ENCODE measurements around the gene ZNF678. TPM values are rescaled to one million over a fixed set of nuclear protein-coding genes. Genes with fewer than 3 reads are reported as not detected.

Gene ZNF678
- total and polyA plus RNA-seq, 2 of the 8 experiments (the other 6 are each of a cell fraction or from before 2014, with no cell fraction given) = 6.9 to 28.3 TPM

DNA sequence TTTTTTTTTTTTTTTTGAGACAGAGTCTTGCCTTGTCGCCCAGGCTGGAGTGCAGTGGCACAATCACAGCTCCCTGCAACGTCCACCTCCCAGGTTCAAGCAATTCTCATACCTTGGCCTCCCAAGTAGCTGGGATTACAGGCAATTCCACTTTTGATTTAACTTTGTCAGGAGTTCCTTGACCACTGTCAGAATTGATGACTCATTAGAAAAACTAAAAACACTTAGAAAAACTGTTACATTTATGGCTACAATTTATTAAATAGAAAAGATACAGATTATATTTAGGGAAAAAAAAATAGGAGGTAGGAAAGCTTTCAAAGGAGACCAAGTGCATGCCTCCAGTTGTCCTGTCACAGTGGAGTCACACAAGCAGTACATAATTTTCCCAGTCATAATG lies 20.0 kb downstream of the ZNF678 start:
- no peak overlapping the region for H3K4me2 ChIP-seq (ENCODE audit: insufficient read depth in 1 of 2, low read depth in 2 of 2, low read length in 2 of 2)
- H3K9ac ChIP-seq (replicated peaks in 1 of 4; ENCODE audit: extremely low read depth in 1 of 4, low read depth in 3 of 4, low read length in 3 of 4) = no peak overlapping the region
- no peak for DNase-seq (ENCODE audit: low read depth in 1 of 2, low spot score in 2 of 2)
- H3K9me3 ChIP-seq (ENCODE audit: insufficient read depth in 2 of 2, low read depth in 1 of 2, low read length in 1 of 2) = peaks cover 0 to 5% of the 10 kb centered on the region in 2 experiments; a peak in 2 of 4 replicates
- no peak overlapping the region for H3K27ac ChIP-seq (ENCODE audit: low read depth, low read length)
- H2AFZ ChIP-seq (ENCODE audit: low read length) = no peak overlapping the region
- H2BK5ac ChIP-seq (ENCODE audit: low read depth, low read length) = no peak overlapping the region
- peaks cover 0 to 8% (median 3%) of the 10 kb centered on the region in 4 experiments; a peak in 1 of 8 replicates for H3K36me3 ChIP-seq (ENCODE audit: control insufficient read depth in 2 of 4, insufficient read depth in 4 of 4, low read length in 3 of 4)
- ChIA-PET POLR2A (ENCODE audit: partially characterized antibody) (no interaction called here), CTCF (ENCODE audit: partially characterized antibody) (no interaction called here)
- H3K18ac ChIP-seq (ENCODE audit: extremely low read depth, low read length) = no peak overlapping the region
- H3K27me3 ChIP-seq (replicated peaks in 1 of 4; ENCODE audit: control insufficient read depth in 3 of 4, extremely low read depth in 1 of 4, insufficient read depth in 3 of 4, low read length in 3 of 4) = no peaks in the 10 kb centered on the region
- no peak overlapping the region for H2BK120ac ChIP-seq (replicated peaks; ENCODE audit: low read depth, low read length)
- H3K79me2 ChIP-seq (ENCODE audit: control insufficient read depth in 1 of 2, insufficient read depth in 2 of 2, low read length in 2 of 2) = peaks cover 9 to 83% of the 10 kb centered on the region in 2 experiments
- no peak overlapping the region for H2BK15ac ChIP-seq (ENCODE audit: low read length)
- no peak for FAIRE-seq
- H4K5ac ChIP-seq (ENCODE audit: insufficient read length, low read depth, low read length) = no peak overlapping the region
- H4K20me1 ChIP-seq (replicated peaks in 1 of 2; ENCODE audit: control insufficient read depth in 1 of 2, insufficient read depth in 2 of 2, low read length in 2 of 2) = peaks cover 0 to 7% of the 10 kb centered on the region in 2 experiments
- no peak overlapping the region for H4K8ac ChIP-seq (ENCODE audit: extremely low read depth, insufficient read depth, low read length)
- no peak overlapping the region for H3K4me3 ChIP-seq (ENCODE audit: extremely low read depth in 1 of 4, insufficient read depth in 2 of 4, low read depth in 3 of 4, low read length in 4 of 4)
- H3K4ac ChIP-seq (replicated peaks; ENCODE audit: insufficient read length, low read depth, low read length) = no peak overlapping the region
- 86% methylated on average over 1 of the region's 2 CpGs; no CpG with 5 or more reads in 1 of the 2 experiments for WGBS, 2 experiments (ENCODE audit: extremely low coverage in 1 of 2, insufficient coverage in 1 of 2, insufficient read length in 1 of 2, insufficient replicate concordance in 2 of 2, low coverage in 1 of 2, low lambda C conversion rate in 2 of 2, missing lambda C conversion rate in 1 of 2)
- H3K14ac ChIP-seq (ENCODE audit: insufficient read length) = no peak overlapping the region
- peaks cover 2% of the 10 kb centered on the region; the same call in 1 of the 2 replicates for H3K23me2 ChIP-seq (ENCODE audit: low read depth, low read length)
- H2BK12ac ChIP-seq (ENCODE audit: low read depth, low read length) = no peak overlapping the region
- H4K91ac ChIP-seq (replicated peaks; ENCODE audit: insufficient read length, low read length) = no peak overlapping the region
- no peak overlapping the region for H2BK20ac ChIP-seq (ENCODE audit: low read length)
- H3K23ac ChIP-seq (ENCODE audit: insufficient read length) = no peak overlapping the region
- no peak overlapping the region for H3K56ac ChIP-seq (replicated peaks; ENCODE audit: insufficient read length, low read depth, low read length)
- no peak overlapping the region for H2AK5ac ChIP-seq (ENCODE audit: low read depth, low read length)
- peaks cover 0 to 7% (median 3%) of the 10 kb centered on the region in 4 experiments; a peak in 6 of 7 replicates for H3K4me1 ChIP-seq (replicated peaks in 1 of 4; ENCODE audit: control insufficient read depth in 3 of 4, insufficient read depth in 4 of 4, low read length in 3 of 4)
- H3K79me1 ChIP-seq (ENCODE audit: low read depth, low read length) = peaks cover 13% of the 10 kb centered on the region
- TF ChIP-seq RNF2 (IDR thresholded peaks at IDR 0.05; ENCODE audit: borderline replicate concordance, low read depth, low read length, missing control alignments, poor library complexity, severe bottlenecking) (no peak), SRF (IDR thresholded peaks at IDR 0.05; ENCODE audit: low read depth, low read length) (no peak), SP4 (IDR thresholded peaks at IDR 0.05; ENCODE audit: low read length) (no peak), CHD1 (IDR thresholded peaks at IDR 0.05; ENCODE audit: low read depth, low read length) (no peak)

All from H1 (cell line).